NCI-H2029 (cell line): ENCODE measurements around the gene HSPG2.
"Not testable (repeated sequence)": the region's sequence is repeated elsewhere in the genome, so short reads cannot be mapped to it uniquely, and the experiment has no call there.

Source experiments
- DNase-seq: peaks from one replicate; lab custom pipeline; 2025; lab: John Stamatoyannopoulos, UW

Gene HSPG2

GRCh38 chr1:21932127-21932526, 5.0 kb downstream of the HSPG2 start:
- DNase-seq = no peak

GRCh38 chr1:21931171-21932093, 5.7 kb downstream of the HSPG2 start:
- DNase-seq = no peak

GRCh38 chr1:21930629-21931170, 6.4 kb downstream of the HSPG2 start:
- DNase-seq = no peak

- DNase-seq = no peak
These were observed 7.0 kb downstream of the HSPG2 start for GRCh38 chr1:21930080-21930571.

GRCh38 chr1:21927533-21928237, 9.4 kb downstream of the HSPG2 start:
- DNase-seq = no peak

GRCh38 chr1:21926814-21927532, 10.1 kb downstream of the HSPG2 start:
- no peak for DNase-seq

- DNase-seq = no peak
These were observed 11.0 kb downstream of the HSPG2 start for GRCh38 chr1:21926065-21926464.

- no peak for DNase-seq
These were observed 11.7 kb downstream of the HSPG2 start for GRCh38 chr1:21925334-21925940.

GRCh38 chr1:21924503-21925005, 12.6 kb downstream of the HSPG2 start:
- DNase-seq = no peak

- DNase-seq = no peak
These were observed 14.8 kb downstream of the HSPG2 start for GRCh38 chr1:21922090-21923013.

GRCh38 chr1:21921100-21921875, 15.8 kb downstream of the HSPG2 start:
- DNase-seq = no peak

GRCh38 chr1:21919520-21919919, 17.6 kb downstream of the HSPG2 start:
- DNase-seq = no peak

- DNase-seq = not testable (repeated sequence)
These were observed 19.9 kb downstream of the HSPG2 start for GRCh38 chr1:21917239-21917631.

GRCh38 chr1:21916447-21917238, 20.5 kb downstream of the HSPG2 start:
- DNase-seq = no peak

GRCh38 chr1:21914880-21915640, 22.1 kb downstream of the HSPG2 start:
- DNase-seq = peak; percentile 32

- no peak for DNase-seq
These were observed 22.7 kb downstream of the HSPG2 start for GRCh38 chr1:21914450-21914849.

GRCh38 chr1:21913763-21914162, 23.3 kb downstream of the HSPG2 start:
- DNase-seq = no peak

- peak; percentile 30 for DNase-seq
These were observed 23.9 kb downstream of the HSPG2 start for GRCh38 chr1:21913258-21913657.
